OCI-LY7 (cell line): ENCODE results near the gene ROR2. TPM values are rescaled to one million over a fixed set of nuclear protein-coding genes. Genes with fewer than 3 reads are reported as not detected.
A peak's percentile ranks its signal among the peaks of the same experiment; 100 is the strongest.

ENCODE experiments used
- BruUV-seq: library from RNA; stranded (reverse); fragments of 400-500 nt; replicated peaks from 2 replicates; lab custom pipeline; 2021; lab: Mats Ljungman, UMichigan
- CTCF ChIA-PET: fragments of 300-600 bp; sonication (Branson Sonifier 250); formaldehyde crosslinking; loops from one replicate; lab custom pipeline; 2022; ENCODE audit warnings: antibody characterized with exemption; ENCODE audit not compliant: unreplicated experiment; lab: Charles Lee
- POLR2A ChIA-PET: fragments of 300-600 bp; sonication (Branson Sonifier 250); formaldehyde crosslinking; loops from one replicate; lab custom pipeline; 2022; ENCODE audit warnings: antibody characterized with exemption; lab: Charles Lee
- DNase-seq: peaks from one replicate; pipeline ENCODE4 v3.0.0-alpha.2; 2015; ENCODE audit warnings: low spot score
- H2AFZ ChIP-seq: fragments of 200-600 bp; sonication (generic), shearing (Covaris generic); 2 replicates; pipeline ENCODE4 v1.6.1; 2014; ENCODE audit warnings: mild to moderate bottlenecking, antibody characterized with exemption, low read length, moderate library complexity
- H3K27ac ChIP-seq: fragments of 200-600 bp; sonication (generic); 2 replicates; pipeline ENCODE4 v1.5.1; 2014; ENCODE audit warnings: mixed run types, low read depth, mild to moderate bottlenecking, moderate library complexity, low read length, inconsistent platforms; ENCODE audit not compliant: poor library complexity, severe bottlenecking
- H3K36me3 ChIP-seq: fragments of 200-600 bp; sonication (generic); 2 replicates; pipeline ENCODE4 v1.6.1; 2014; ENCODE audit warnings: mild to moderate bottlenecking, antibody characterized with exemption, low read length, moderate library complexity, mixed read lengths; ENCODE audit not compliant: insufficient read depth
- H3K4me1 ChIP-seq: fragments of 200-600 bp; sonication (generic); 2 replicates; pipeline ENCODE4 v1.5.1; 2014; ENCODE audit warnings: mild to moderate bottlenecking, low read length; ENCODE audit not compliant: insufficient read depth, poor library complexity, severe bottlenecking
- H3K4me2 ChIP-seq: fragments of 200-600 bp; sonication (generic); 2 replicates; pipeline ENCODE4 v1.6.1; 2014; ENCODE audit warnings: mild to moderate bottlenecking, low read length
- H3K4me3 ChIP-seq: fragments of 200-600 bp; sonication (generic); 2 replicates; pipeline ENCODE4 v1.5.1; 2014; ENCODE audit warnings: mild to moderate bottlenecking, low read depth, low read length; ENCODE audit not compliant: poor library complexity, severe bottlenecking
- H3K79me2 ChIP-seq: fragments of 200-600 bp; sonication (generic); 2 replicates; pipeline ENCODE4 v1.6.1; 2016; ENCODE audit warnings: low read depth, mild to moderate bottlenecking, low read length, moderate library complexity, mixed read lengths; ENCODE audit not compliant: insufficient read depth
- H3K9me2 ChIP-seq: fragments of 200-600 bp; sonication (generic); 2 replicates; pipeline ENCODE4 v1.6.1; 2016; ENCODE audit warnings: mild to moderate bottlenecking, low read length, mixed read lengths; ENCODE audit not compliant: insufficient read depth
- H3K9me3 ChIP-seq: fragments of 200-600 bp; sonication (generic); 2 replicates; pipeline ENCODE4 v1.6.1; 2014; ENCODE audit warnings: mild to moderate bottlenecking, mixed run types, low read length, mixed read lengths
- H4K20me1 ChIP-seq: fragments of 200-600 bp; sonication (generic); 2 replicates; pipeline ENCODE4 v1.6.1; 2014; ENCODE audit warnings: mild to moderate bottlenecking, antibody characterized with exemption, low read length, moderate library complexity, mixed read lengths; ENCODE audit not compliant: insufficient read depth
- EZH2phosphoT487 ChIP-seq: fragments of 200-600 bp; sonication (generic); IDR thresholded peaks from 2 replicates; pipeline ENCODE4 v1.6.1; 2018; ENCODE audit warnings: low read depth, borderline replicate concordance, mild to moderate bottlenecking, mixed run types, antibody characterized with exemption, low read length, moderate library complexity, mixed read lengths
- intact Hi-C: fragments of 100-400 bp; cut with micrococcal nuclease; formaldehyde crosslinking; loops from one replicate; pipeline ENCODE4 v1.10.0; 2022; ENCODE audit not compliant: unreplicated experiment
- total RNA-seq, 2 experiments: library from RNA; depleted of rRNA in 1 of 2; stranded (reverse); fragments of >200 nt in 1 of 2; shearing (Covaris generic) in 1 of 2; gene quantifications; 2 replicates each; pipeline ENCODE4 v1.2.3, GENCODE V29; 2014 to 2022
- TF ChIP-seq, protein P1 (sequence below): fragments of 200-600 bp; sonication (generic); conservative IDR thresholded peaks from 2 replicates; pipeline ENCODE4 v1.5.1; 2014; ENCODE audit warnings: mild to moderate bottlenecking, antibody characterized with exemption, low read length, moderate library complexity, mixed read lengths

The ROR2 gene
- total RNA-seq, 2 experiments from 2014 or later, result 0.10 to 0.19 TPM

GRCh38 chr9:91712811-91713210 lies 237.2 kb downstream of the ROR2 start:
- no peaks in the 10 kb centered on the region for H3K79me2 ChIP-seq
- H3K36me3 ChIP-seq, result no peaks in the 10 kb centered on the region
- peaks cover 23% of the 10 kb centered on the region for H3K4me1 ChIP-seq
- peaks cover 8% of the 10 kb centered on the region; the same call in 1 of the 2 replicates for H3K9me3 ChIP-seq
- DNase-seq, result no peak
- no TSS peak for BruUV-seq
- intact Hi-C loops, result no loop called here
- peak overlapping the region; percentile 50 for H3K4me3 ChIP-seq
- POLR2A ChIA-PET, result interaction anchor here (0.7 kb wide), 1 partner anchor 358 kb away, joined by 6 read pairs; no protein-coding TSS in a partner anchor
- no peaks in the 10 kb centered on the region for H3K9me2 ChIP-seq
- TF ChIP-seq EZH2phosphoT487, result no peak
- TF ChIP-seq, protein P1, sequence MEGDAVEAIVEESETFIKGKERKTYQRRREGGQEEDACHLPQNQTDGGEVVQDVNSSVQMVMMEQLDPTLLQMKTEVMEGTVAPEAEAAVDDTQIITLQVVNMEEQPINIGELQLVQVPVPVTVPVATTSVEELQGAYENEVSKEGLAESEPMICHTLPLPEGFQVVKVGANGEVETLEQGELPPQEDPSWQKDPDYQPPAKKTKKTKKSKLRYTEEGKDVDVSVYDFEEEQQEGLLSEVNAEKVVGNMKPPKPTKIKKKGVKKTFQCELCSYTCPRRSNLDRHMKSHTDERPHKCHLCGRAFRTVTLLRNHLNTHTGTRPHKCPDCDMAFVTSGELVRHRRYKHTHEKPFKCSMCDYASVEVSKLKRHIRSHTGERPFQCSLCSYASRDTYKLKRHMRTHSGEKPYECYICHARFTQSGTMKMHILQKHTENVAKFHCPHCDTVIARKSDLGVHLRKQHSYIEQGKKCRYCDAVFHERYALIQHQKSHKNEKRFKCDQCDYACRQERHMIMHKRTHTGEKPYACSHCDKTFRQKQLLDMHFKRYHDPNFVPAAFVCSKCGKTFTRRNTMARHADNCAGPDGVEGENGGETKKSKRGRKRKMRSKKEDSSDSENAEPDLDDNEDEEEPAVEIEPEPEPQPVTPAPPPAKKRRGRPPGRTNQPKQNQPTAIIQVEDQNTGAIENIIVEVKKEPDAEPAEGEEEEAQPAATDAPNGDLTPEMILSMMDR, result no peak
- no peaks in the 10 kb centered on the region for H4K20me1 ChIP-seq
- peak overlapping the region; percentile 80; the same call in 1 of the 2 replicates for H2AFZ ChIP-seq
- H3K4me2 ChIP-seq, result peak overlapping the region; percentile 42
- CTCF ChIA-PET, result no interaction called here
- peak overlapping the region; percentile 44 for H3K27ac ChIP-seq

GRCh38 chr9:91711755-91712601 lies 238.1 kb downstream of the ROR2 start:
- POLR2A ChIA-PET, result no interaction called here

More at GRCh38 chr9:91711755-91712601, 238.1 kb downstream of the ROR2 start:
- Histone ChIP-seq H3K4me3 (peak overlapping the region; percentile 50), H3K9me2 (no peaks in the 10 kb centered on the region), H4K20me1 (no peaks in the 10 kb centered on the region), H2AFZ (peak overlapping the region; percentile 80), H3K4me1 (peaks cover 23% of the 10 kb centered on the region), H3K9me3 (peaks cover 8% of the 10 kb centered on the region; the same call in 1 of the 2 replicates), H3K36me3 (no peaks in the 10 kb centered on the region), H3K79me2 (no peaks in the 10 kb centered on the region), H3K27ac (peak overlapping the region; percentile 44), H3K4me2 (peak overlapping the region; percentile 42)
- TF ChIP-seq, protein P1, result no peak
- TF ChIP-seq EZH2phosphoT487, result no peak
- intact Hi-C loops, result no loop called here
- BruUV-seq, result no TSS peak
- CTCF ChIA-PET, result no interaction called here
- DNase-seq, result peak; percentile 83
